Retinal pigment epithelial cell (primary cell): Measurements from ENCODE around the gene UBAC2.
"Not testable (repeated sequence)": the region's sequence is repeated elsewhere in the genome, so short reads cannot be mapped to it uniquely, and the experiment has no call there.

Experiments used
- DNase-seq: peaks from one replicate; pipeline ENCODE4 v3.0.0-alpha.2; 2010; ENCODE audit warnings: low read depth
- H3K4me3 ChIP-seq: 2 replicates; pipeline ENCODE4 v1.5.1; 2011; ENCODE audit warnings: mild to moderate bottlenecking, low read length, control low read depth, moderate library complexity
- TF ChIP-seq, protein P1 (sequence below): conservative IDR thresholded peaks from 2 replicates; pipeline ENCODE4 v1.5.1; 2011; ENCODE audit warnings: low read depth, low read length, control low read depth, inconsistent platforms

Gene UBAC2

GRCh38 chr13:99206873-99207272 is 6.2 kb downstream of the UBAC2 start:
- no peak overlapping the region for H3K4me3 ChIP-seq
- no peak for DNase-seq
- TF ChIP-seq, protein P1, sequence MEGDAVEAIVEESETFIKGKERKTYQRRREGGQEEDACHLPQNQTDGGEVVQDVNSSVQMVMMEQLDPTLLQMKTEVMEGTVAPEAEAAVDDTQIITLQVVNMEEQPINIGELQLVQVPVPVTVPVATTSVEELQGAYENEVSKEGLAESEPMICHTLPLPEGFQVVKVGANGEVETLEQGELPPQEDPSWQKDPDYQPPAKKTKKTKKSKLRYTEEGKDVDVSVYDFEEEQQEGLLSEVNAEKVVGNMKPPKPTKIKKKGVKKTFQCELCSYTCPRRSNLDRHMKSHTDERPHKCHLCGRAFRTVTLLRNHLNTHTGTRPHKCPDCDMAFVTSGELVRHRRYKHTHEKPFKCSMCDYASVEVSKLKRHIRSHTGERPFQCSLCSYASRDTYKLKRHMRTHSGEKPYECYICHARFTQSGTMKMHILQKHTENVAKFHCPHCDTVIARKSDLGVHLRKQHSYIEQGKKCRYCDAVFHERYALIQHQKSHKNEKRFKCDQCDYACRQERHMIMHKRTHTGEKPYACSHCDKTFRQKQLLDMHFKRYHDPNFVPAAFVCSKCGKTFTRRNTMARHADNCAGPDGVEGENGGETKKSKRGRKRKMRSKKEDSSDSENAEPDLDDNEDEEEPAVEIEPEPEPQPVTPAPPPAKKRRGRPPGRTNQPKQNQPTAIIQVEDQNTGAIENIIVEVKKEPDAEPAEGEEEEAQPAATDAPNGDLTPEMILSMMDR, result no peak

DNA sequence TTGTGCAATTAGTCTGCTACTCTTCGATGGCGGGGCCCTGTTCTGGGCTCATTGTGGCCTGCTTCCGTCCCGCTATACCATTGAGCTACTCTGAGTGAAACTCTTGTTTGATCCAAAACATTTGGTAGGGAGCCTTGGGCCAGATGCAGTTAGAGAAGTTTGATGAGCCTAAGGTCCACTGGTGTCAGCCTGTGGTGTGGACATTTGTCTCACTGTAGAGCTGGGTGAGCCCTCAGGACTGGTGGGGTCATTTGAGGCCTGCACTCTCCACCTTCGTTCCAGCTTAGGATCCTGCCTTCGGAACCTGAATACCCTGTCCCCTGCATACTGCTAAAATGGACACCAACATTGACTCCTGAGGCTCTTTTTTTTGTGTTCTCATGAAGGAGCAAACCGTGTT is 6.9 kb downstream of the UBAC2 start:
- TF ChIP-seq, protein P1, result no peak
- no peak overlapping the region for H3K4me3 ChIP-seq
- DNase-seq, result no peak

GRCh38 chr13:99208185-99208584 is 7.5 kb downstream of the UBAC2 start:
- TF ChIP-seq, protein P1, result no peak
- H3K4me3 ChIP-seq, result no peak overlapping the region
- DNase-seq, result no peak

- TF ChIP-seq, protein P1, result no peak
These were observed 8.3 kb downstream of the UBAC2 start for GRCh38 chr13:99208845-99209527.

DNA sequence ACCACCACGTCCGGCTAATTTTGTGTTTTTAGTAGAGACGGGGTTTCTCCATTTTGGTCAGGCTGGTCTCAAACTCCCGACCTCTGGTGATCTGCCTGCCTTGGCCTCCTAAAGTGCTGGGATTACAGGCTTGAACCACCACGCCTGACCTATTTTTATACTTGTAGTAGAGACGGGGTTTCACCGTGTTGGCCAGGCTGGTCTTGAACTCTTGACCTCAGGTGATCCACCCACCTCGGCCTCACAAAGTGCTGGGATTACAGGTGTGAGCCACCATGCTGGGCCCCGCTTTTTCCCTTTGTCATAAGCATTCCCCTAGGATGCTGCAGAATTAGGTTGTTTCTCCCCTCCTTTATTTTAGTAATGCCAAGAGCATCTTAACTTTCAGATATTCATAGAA is 10.0 kb downstream of the UBAC2 start:
- DNase-seq, H3K4me3 ChIP-seq: not testable (repeated sequence)

More at GRCh38 chr13:99208845-99209527, 8.3 kb downstream of the UBAC2 start:
- no peak overlapping the region for H3K4me3 ChIP-seq
- no peak for DNase-seq

GRCh38 chr13:99211421-99212035 is 10.9 kb downstream of the UBAC2 start:
- TF ChIP-seq, protein P1, result no peak
- H3K4me3 ChIP-seq, result no peak overlapping the region
- no peak for DNase-seq

- DNase-seq, result no peak
- TF ChIP-seq, protein P1, result no peak
- H3K4me3 ChIP-seq, result no peak overlapping the region
These were observed 13.6 kb downstream of the UBAC2 start for GRCh38 chr13:99214232-99214631.
